NCI-H146 treated with DMSO at 0.1 percent for 48 hours (cell line): ENCODE results near the gene ALDH16A1.
A peak's percentile ranks its signal among the peaks of the same experiment; 100 is the strongest.

Experiments used
- DNase-seq: peaks from one replicate; lab custom pipeline; 2025; ENCODE audit not compliant: unreplicated experiment; lab: John Stamatoyannopoulos, UW

The ALDH16A1 gene

DNA sequence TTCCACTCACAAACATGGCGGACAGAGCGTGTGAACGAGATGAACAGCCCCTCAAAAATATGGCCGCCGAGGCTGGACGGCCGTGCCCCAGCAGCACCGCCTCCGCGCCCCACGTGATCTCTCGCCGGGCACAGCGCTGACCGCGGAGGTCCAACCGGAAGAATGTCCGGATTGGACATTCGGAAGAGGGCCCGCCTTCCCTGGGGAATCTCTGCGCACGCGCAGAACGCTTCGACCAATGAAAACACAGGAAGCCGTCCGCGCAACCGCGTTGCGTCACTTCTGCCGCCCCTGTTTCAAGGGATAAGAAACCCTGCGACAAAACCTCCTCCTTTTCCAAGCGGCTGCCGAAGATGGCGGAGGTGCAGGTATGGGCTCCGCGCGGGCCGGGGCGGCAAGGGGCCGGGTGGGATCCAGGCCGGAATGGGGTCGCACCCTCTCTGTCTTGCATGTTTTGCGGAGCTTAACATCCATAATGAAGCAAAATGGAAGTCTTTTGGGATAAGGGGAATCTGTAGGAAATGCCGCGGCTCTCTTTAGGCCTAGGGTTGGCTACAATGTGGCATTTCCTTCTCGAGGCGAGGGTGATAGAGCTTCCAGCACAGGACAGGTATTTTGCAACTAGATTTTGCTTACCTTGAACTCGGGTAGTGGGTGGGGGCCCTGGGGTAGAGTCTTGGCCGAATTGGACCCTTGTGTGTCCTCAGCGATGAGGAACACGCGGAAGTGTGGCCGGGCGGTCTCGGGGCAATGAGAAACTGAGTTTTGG lies 34.4 kb downstream of the ALDH16A1 start, which contains the start of gene RPL13A:
Gene RPL13A (plus strand): TSS at position 332 of the 769 bp plus-strand sequence. CDS start 22 bp downstream, at position 354.
- peak; percentile 98 for DNase-seq

DNA sequence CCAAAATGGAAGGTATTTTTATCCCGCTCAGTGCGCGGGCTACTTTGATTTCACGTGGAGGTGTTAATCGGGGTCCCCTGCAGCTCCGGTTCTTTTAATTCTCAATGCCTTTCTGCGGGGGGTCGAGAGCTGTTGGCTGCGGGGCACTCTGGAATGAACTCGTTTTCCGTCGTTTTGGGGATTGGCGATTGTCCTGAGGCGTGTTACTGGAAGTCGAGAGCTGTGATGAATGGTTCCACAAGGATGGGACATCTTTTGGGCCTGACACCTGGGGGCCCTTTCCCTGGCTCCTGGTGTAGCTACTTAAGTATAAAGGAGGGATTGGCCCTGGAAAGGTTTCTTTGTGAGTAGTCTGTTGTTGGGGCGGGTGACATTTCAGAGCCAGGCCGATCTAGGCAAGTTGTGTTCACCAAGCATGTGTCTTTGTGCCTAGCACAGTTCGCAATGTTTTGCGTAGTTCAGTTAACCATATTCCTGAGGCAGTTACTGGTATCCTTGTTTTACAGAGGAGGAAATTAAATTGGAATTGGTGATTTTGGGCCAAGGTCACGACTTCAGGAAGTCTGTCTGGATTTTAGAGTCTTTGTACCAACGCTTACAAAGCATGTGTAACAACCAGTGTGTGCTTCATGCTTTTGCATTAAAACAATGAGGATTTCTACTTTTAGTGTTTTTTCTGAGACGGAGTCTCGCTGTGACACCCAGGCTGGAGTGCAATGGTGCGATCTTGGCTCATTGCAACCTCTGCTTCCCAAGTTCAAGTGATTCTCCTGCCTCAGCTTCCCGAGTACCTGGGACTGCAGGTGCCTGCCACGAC lies 35.2 kb downstream of the ALDH16A1 start:
- DNase-seq: peak; percentile 44

DNA sequence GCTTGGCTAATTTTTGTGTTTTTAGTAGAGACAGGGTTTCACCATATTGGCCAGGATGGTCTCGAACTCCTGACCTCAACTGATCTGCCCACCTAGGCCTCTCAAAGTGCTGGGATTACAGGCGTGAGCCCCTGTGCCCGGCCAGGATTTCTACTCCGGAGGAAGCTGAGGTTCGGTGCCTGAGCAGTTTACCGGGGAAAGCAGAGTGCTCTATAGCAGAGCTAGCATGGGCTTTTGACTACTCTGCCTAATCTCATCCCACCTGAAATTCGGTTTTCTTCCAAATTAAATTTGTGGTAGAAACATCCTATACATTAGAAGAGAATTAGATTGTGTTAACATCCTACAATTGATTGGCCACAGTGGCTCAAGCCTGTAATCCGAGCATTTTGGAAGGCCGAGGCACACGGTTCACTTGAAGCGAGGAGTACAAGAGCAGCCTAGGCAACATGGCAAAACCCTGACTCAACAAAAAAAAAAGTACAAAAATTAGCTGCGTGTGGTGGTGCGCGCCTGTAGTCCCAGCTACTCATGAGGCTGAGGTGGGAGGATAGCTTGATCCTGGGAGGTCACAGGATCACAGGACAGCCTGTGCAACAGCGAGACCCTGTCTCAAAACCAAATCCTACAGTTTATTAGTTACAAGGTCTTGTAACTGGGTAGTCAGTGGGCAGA lies 36.0 kb downstream of the ALDH16A1 start:
- DNase-seq: no peak

DNA sequence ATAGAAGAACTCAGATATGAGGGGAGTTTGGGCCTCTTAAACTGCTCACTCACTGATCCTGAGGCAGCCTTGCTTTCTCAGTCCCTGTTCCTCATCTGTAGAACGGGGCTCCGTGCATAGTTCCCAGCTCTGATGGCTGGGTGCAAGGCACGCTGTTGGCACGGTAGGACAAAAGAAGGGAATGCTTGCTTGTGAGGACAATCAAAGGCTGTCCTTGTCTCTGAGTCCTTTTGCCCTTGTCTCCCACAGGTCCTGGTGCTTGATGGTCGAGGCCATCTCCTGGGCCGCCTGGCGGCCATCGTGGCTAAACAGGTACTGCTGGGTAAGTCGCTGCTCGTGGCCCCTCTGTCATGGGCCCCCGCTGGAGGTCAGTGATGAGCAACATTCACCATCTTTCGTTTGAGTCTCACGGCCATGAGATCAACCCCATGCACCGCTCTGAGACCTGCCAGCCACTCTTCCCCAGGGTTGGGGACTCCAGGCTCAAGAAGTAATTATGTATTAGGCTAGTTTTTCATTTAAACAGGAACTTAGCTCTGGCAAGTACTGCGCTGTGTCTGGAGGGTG lies 36.7 kb downstream of the ALDH16A1 start:
- no peak for DNase-seq

DNA sequence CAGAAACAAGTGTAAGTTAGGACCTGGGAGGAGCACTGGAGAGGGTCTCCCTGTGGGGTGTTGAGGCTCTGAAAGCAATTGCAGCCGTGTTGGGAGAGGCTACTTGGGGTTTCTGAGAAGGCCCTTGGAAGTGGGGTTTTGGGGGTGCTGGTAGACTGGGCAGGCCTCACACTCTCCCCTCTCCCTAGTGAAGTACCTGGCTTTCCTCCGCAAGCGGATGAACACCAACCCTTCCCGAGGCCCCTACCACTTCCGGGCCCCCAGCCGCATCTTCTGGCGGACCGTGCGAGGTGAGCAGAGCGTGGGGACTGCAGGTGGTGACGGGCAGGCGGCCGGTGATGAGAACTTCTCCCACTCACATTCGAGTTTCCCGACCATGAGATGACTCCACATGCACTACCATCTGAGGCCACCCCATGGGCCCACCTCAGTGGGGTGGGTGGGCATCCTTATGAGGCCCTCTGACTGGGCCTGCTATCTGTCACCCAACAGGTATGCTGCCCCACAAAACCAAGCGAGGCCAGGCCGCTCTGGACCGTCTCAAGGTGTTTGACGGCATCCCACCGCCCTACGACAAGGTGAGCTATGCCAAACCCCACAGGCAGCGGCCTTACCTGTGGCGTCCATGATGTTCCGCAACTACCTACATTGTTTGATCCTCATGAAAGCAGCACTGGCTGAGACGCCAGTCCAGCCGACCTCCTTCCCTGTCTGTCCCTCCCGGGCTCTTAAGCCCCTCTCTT lies 37.4 kb downstream of the ALDH16A1 start:
- no peak for DNase-seq

DNA sequence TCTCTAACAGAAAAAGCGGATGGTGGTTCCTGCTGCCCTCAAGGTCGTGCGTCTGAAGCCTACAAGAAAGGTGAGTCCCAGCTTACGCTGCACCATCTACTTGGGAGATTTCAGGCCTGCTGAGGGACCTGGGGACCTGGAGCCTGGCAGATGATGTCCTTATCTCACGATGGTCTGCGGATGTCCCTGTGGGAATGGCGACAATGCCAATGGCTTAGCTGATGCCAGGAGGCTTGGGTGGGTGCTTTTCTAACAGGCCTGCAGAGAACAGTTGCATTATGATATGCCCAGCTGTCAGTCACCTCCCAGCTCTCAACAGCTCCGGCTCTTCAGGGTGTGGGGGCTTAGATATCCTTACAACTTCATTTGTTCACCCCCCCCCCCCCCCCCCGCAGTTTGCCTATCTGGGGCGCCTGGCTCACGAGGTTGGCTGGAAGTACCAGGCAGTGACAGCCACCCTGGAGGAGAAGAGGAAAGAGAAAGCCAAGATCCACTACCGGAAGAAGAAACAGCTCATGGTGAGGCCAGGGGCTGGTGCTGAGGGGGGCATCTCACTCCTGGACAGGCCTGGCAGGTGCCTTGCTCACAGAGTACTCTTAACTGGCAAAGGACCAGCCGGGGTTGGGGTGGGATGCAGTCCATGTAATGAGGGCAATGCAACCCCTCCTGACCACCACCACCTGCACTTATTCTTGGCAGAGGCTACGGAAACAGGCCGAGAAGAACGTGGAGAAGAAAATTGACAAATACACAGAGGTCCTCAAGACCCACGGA lies 38.2 kb downstream of the ALDH16A1 start:
- DNase-seq: no peak

DNA sequence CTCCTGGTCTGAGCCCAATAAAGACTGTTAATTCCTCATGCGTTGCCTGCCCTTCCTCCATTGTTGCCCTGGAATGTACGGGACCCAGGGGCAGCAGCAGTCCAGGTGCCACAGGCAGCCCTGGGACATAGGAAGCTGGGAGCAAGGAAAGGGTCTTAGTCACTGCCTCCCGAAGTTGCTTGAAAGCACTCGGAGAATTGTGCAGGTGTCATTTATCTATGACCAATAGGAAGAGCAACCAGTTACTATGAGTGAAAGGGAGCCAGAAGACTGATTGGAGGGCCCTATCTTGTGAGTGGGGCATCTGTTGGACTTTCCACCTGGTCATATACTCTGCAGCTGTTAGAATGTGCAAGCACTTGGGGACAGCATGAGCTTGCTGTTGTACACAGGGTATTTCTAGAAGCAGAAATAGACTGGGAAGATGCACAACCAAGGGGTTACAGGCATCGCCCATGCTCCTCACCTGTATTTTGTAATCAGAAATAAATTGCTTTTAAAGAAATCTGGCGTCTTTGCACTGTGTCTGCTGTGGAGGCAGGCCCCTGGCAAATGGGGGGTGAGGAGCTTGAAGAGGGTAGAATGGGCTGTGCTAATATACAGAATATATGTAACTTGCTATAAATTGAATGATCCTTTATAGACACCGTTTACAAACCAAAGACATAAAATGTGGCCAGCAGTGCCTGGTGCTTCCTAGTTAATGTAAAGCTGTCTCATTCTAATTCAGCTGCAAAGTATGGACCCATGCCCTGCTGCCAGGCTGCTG lies 39.0 kb downstream of the ALDH16A1 start:
- DNase-seq: no peak

DNA sequence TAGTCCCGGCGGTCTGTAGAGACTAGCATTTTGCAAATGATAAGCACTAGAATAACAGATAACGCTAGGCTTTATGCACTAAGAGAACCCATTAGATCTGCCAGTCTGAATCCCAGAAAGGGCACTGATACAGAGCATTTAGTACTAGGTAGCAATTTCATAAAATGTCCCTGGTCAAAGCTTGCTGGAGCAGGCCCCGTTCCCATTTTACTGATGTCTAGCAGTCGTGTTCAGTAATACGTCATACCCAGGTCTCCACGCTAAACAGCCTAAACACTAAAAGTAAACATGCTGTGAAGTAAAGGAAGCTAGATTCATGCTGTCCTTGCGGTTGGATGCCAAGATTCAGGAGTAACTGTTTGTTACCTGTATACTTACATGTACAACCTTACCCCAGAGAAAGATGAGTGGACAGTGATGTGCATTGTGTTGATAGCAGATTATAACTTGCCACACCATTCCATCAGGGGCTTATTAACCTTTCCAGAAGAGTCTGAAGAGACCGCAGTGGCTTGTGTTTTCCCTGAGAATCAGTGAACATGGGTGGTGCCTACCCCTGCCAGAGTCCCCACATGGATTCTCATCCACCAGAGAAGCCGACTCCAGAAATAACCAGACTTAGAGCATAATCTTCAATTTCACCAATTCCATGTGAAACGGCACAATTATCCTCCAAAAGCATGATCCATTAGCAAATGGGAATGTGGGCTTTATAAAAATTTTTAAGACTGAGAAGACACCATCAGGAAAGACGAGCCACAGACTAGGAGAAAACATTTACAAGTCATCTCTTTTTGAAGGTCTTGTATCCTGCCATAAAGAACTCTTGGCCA lies 39.8 kb downstream of the ALDH16A1 start:
- DNase-seq: no peak

DNA sequence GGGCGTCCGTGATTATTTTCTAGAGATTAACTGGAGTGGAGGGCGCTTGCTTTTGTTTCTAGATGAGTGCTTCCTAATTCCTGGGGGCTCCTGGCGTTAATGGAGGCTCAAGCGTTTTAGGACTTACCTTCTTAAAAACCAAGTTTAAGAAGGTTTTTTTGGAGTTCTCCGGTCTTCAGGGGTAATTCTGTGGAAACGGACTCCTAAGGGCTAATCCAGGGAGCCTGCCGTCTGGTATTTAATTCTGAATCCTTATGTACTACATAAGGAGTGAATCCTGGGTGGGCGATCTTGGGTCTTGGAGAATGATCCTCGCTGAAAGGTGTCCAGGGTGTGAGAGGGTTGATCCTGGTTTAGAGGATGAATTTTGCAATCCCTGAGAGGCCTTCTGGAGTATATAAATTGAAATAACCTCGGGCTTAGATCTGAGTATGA lies 43.6 kb downstream of the ALDH16A1 start:
- DNase-seq: no peak

DNA sequence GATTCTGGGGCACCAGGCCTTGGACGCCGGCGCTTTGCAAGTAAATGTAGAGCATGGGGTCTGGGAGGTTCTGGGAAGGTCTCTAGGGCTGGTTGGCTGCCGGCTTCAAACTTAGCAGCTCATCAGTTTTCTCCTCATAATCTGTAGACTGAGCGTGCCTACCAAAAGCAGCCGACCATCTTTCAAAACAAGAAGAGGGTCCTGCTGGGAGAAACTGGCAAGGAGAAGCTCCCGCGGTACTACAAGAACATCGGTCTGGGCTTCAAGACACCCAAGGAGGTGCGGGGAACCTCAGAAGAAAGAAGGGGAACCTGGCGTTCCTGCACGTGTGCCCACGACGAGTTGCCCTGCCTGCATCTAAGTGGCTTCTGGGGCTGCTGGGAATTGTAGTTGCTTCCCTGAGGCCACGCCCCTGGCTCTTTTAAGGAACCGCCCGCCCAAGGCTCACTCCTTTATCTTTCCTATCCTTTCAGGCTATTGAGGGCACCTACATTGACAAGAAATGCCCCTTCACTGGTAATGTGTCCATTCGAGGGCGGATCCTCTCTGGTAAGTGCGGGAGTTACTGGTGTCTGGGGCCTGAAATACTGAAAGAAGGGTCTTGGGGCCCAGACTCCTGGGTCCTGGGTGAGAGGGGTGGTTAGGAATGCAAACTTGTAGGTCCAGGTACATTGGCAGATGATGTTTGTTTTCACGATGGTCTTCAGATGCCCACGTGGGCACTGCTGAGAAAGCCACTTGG lies 44.2 kb downstream of the ALDH16A1 start:
- DNase-seq: peak; percentile 16

DNA sequence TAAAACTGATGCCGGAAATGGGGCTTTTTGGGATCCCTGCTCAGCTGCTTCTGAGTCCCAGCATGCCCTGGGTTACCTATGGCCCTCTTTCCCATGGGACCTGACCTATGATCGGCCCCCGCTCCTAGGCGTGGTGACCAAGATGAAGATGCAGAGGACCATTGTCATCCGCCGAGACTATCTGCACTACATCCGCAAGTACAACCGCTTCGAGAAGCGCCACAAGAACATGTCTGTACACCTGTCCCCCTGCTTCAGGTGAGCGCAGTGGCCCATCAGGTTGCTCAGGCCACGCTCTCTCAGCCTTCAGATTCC lies 44.7 kb downstream of the ALDH16A1 start:
- no peak for DNase-seq

DNA sequence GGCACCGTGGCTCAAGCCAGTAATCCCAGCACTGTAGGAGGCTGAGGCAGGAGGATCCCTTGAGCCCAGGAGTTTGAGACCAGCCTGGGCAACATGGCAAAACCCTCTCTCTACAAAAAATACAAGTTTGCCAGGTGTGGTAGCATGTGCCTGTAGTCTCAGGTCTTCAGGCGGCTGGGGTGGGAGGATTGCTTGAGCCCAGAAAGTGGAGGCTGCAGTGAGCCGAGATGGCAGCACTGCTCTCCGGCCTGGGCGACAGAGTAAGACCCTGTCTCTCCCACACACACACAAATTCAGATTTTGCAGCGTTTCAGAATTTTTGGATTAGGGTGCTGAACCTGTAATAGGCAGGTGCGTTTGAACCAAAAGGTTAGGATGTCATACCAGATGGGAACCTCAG lies 45.5 kb downstream of the ALDH16A1 start:
- no peak for DNase-seq

DNA sequence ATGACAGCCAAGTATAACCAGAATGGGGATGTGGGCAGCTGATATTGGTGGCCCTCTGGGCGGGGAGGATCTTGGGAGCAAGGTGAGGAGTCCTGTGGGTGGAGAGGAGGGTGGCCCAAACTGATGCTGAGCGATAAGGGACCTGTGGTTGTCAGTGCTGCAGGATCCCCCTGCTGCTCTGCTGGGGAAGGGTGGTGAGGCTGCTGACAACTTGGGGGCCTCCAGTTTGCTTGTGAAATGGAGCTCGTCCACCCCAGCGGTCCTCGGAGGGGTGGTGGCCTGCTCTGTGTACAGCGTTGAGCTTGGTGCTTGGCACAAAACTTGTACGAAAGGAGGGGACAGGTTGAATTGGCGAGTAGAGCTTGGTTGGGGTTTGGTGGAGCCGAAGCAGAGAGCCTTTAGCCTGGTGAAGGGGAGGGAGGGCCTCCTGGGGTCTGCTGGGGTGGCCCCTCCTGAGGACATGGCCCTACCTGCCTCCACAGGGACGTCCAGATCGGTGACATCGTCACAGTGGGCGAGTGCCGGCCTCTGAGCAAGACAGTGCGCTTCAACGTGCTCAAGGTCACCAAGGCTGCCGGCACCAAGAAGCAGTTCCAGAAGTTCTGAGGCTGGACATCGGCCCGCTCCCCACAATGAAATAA lies 46.1 kb downstream of the ALDH16A1 start:
- DNase-seq: no peak

DNA sequence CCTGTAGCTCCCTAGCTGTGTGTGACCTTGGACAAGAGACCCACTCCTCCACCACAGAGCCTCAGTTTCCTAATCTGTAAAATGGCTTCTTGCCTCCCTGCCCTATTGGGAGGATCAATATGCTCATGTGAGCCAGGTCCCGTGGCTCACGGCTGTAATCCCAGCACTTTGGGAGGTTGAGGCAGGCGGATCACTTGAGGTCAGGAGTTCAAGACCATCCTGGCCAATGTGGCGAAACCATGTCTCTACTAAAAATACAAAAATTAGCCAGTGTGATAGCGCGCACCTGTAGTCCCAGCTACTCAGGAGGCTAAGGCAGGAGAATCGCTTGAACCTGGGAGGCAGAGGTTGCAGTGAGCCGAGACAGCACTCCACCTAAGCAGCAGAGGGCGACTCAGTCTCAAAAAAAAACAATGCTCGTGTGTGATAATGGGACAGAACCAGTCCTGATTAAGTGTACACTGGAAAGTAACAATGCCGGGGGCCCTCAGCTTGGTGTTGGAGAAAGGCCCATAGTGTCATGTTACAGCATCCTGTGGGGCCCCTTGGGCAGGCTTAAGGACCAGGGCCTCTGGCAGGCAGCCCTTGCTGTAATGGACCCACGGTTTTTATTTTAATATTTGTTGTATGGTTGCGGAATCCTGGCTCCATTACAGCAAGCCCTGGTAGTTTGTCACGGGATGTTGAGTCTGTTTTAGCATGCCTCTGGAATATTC lies 50.0 kb downstream of the ALDH16A1 start:
- peak; percentile 66 for DNase-seq

DNA sequence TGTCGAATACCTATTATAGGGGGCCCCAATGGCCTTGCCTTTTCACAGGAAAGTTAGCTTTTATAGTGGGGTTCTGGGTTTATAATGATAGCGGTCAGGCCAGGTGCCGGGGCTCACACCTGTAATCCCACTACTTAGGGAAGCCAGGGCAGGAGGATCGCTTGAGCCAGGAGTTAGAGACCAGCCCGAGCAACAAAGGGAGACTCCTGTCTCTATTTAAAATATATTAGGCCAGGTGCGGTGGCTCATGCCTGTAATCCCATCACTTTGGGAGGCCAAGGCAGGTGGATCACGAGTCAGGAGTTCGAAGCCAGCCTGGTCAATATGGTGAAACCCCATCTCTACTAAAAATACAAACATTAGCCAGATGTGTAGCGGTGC lies 50.5 kb downstream of the ALDH16A1 start:
- DNase-seq: no peak

DNA sequence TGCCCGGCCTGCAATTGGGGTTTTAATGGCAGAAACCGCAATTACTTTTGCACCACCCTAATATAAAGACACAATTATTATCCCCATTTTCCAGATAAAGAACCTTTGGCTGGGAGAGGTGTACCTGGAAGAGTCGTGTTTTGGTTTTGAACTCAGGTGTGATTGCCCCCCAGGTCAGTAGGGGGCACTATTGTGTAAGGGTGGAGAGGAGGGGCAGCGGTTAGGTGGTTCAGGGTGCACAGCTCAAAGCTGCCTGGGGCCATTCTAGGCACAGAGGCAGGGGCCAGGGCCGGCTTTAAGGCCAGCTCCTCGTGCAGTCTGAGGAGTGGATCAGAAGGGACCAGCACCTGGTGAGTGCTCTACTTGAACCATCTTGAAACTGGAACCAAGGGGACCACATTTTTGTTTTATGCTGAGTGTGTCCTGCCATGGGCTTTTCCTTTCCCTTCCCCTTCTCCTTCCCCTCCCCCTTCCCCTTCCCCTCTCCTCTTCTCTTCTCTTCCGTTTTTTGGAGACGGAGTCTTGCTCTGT lies 53.6 kb downstream of the ALDH16A1 start:
- DNase-seq: peak; percentile 64
